Measurements from ENCODE around the gene RPTOR. TPM values are rescaled to one million over a fixed set of nuclear protein-coding genes. Genes with fewer than 3 reads are reported as not detected.

The RPTOR gene
- total and polyA plus RNA-seq, 2 donors (not counting 1 experiment from before 2014, with no cell fraction given), result 6.7 to 22.8 TPM

DNA sequence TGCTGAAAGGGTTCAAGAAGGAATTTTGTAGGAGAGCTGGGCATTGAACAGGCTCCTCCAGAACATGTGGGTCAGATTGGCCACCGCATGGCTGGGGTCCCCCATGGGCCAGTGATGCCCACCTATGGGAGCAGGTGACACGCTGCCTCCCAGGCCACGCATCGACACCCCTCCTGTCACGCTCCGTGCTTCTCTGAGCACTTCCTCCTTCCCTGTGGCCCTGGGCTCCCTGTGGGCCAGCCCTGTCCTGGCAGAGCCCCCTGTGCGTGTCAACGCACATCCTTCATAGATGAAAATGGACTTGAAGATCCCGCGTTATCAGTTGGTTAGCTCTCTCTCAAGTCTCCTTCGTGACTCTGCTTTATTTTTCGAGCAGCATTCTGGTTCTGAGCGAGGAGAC, 160.3 kb downstream of the RPTOR start:
- Histone ChIP-seq H3K27me3 (ENCODE audit: control insufficient read depth, insufficient read depth, low read length) (no peaks in the 10 kb centered on the region), H3K4me1 (ENCODE audit: control insufficient read depth, extremely low read depth, insufficient read depth, low read length) (peaks cover 12% of the 10 kb centered on the region), H4K20me1 (ENCODE audit: control insufficient read depth, extremely low read depth, insufficient read depth, low read length) (no peaks in the 10 kb centered on the region), H3K27ac (ENCODE audit: insufficient read depth, low read length) (no peak overlapping the region), H3K9ac (ENCODE audit: insufficient read depth, low read length) (no peak overlapping the region), H2AFZ (ENCODE audit: low read length) (no peak overlapping the region), H3K4me2 (ENCODE audit: extremely low read depth, insufficient read depth, low read length) (no peak overlapping the region), H3K36me3 (ENCODE audit: control insufficient read depth, insufficient read depth, low read length) (no peaks in the 10 kb centered on the region), H3K79me2 (ENCODE audit: control insufficient read depth, insufficient read depth, low read length) (peaks cover 5% of the 10 kb centered on the region), H3K9me3 (ENCODE audit: control insufficient read depth, insufficient read depth, low read depth, low read length) (no peaks in the 10 kb centered on the region), H3K4me3 (replicated peaks in 1 of 4; ENCODE audit: control extremely low read depth in 1 of 4, insufficient read depth in 1 of 4, low read depth in 3 of 4, low read length in 4 of 4) (no peak overlapping the region)
- no peak for DNase-seq (ENCODE audit: low read depth in 2 of 2)
- TF ChIP-seq EZH2 (IDR thresholded peaks at IDR 0.05; ENCODE audit: low read length, missing control alignments), result no peak
- TF ChIP-seq, protein P1, sequence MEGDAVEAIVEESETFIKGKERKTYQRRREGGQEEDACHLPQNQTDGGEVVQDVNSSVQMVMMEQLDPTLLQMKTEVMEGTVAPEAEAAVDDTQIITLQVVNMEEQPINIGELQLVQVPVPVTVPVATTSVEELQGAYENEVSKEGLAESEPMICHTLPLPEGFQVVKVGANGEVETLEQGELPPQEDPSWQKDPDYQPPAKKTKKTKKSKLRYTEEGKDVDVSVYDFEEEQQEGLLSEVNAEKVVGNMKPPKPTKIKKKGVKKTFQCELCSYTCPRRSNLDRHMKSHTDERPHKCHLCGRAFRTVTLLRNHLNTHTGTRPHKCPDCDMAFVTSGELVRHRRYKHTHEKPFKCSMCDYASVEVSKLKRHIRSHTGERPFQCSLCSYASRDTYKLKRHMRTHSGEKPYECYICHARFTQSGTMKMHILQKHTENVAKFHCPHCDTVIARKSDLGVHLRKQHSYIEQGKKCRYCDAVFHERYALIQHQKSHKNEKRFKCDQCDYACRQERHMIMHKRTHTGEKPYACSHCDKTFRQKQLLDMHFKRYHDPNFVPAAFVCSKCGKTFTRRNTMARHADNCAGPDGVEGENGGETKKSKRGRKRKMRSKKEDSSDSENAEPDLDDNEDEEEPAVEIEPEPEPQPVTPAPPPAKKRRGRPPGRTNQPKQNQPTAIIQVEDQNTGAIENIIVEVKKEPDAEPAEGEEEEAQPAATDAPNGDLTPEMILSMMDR (conservative IDR thresholded peaks at IDR 0.05 in 1 of 2, IDR thresholded peaks at IDR 0.05 in 1 of 2; ENCODE audit: low read depth in 1 of 2, low read length in 2 of 2), result no peak

DNA sequence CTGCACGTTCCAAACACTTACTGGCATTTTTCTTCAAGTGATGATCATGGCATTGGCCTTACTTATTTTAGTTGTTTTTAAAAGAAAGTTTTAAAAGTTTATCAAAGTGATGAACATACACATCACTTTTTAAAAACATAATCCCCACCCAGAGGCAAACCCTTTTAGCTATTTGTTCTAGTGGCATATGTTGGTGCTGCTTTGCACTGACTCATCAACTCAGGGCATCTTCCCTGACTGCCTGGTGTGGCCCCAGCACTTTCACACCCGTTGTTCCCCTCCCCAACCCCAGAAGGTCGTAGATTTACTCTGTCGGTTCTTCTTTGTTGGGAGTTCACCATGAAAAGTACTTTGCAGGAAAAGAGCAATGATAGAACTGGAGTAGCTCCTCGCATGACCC, 161.3 kb downstream of the RPTOR start:
- Histone ChIP-seq H3K27me3 (ENCODE audit: control insufficient read depth, insufficient read depth, low read length) (no peaks in the 10 kb centered on the region), H3K9me3 (ENCODE audit: control insufficient read depth, insufficient read depth, low read depth, low read length) (no peaks in the 10 kb centered on the region), H2AFZ (ENCODE audit: low read length) (no peak overlapping the region), H4K20me1 (ENCODE audit: control insufficient read depth, extremely low read depth, insufficient read depth, low read length) (no peaks in the 10 kb centered on the region), H3K9ac (ENCODE audit: insufficient read depth, low read length) (no peak overlapping the region), H3K27ac (ENCODE audit: insufficient read depth, low read length) (no peak overlapping the region), H3K4me2 (ENCODE audit: extremely low read depth, insufficient read depth, low read length) (no peak overlapping the region), H3K79me2 (ENCODE audit: control insufficient read depth, insufficient read depth, low read length) (no peaks in the 10 kb centered on the region), H3K4me1 (ENCODE audit: control insufficient read depth, extremely low read depth, insufficient read depth, low read length) (peaks cover 12% of the 10 kb centered on the region), H3K4me3 (replicated peaks in 1 of 4; ENCODE audit: control extremely low read depth in 1 of 4, insufficient read depth in 1 of 4, low read depth in 3 of 4, low read length in 4 of 4) (no peak overlapping the region), H3K36me3 (ENCODE audit: control insufficient read depth, insufficient read depth, low read length) (no peaks in the 10 kb centered on the region)
- DNase-seq (ENCODE audit: low read depth in 2 of 2), result peak in 1 of 2 donors; percentile 19
- TF ChIP-seq EZH2 (IDR thresholded peaks at IDR 0.05; ENCODE audit: low read length, missing control alignments), result no peak
- TF ChIP-seq, protein P1 (conservative IDR thresholded peaks at IDR 0.05 in 1 of 2, IDR thresholded peaks at IDR 0.05 in 1 of 2; ENCODE audit: low read depth in 1 of 2, low read length in 2 of 2), result no peak

DNA sequence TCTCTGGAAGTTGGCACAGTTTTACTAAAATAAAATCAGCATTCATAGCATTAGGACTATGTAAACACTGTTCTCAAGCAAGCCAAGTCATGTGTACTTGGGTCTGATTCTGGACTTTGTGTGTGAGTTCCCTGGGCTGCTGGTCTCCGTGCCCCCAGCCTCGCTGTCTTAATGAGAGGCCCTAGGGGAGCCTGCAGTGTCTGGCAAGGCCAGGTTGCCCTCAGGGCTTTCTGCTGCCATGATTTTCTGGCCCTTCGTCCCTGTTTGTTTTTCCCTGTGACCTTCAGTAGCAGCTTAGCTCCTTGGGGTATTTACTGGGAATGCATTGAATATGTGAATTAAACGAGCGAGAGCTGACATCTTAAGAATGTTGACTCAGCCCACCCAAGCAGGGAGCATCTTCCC, 161.8 kb downstream of the RPTOR start:
- no peak overlapping the region for H3K4me2 ChIP-seq (ENCODE audit: extremely low read depth, insufficient read depth, low read length)

More for the DNA sequence above, 161.8 kb downstream of the RPTOR start:
- H3K4me3 ChIP-seq (replicated peaks in 1 of 4; ENCODE audit: control extremely low read depth in 1 of 4, insufficient read depth in 1 of 4, low read depth in 3 of 4, low read length in 4 of 4), result no peak overlapping the region
- H3K27me3 ChIP-seq (ENCODE audit: control insufficient read depth, insufficient read depth, low read length), result no peaks in the 10 kb centered on the region
- no peak overlapping the region for H2AFZ ChIP-seq (ENCODE audit: low read length)
- H3K9me3 ChIP-seq (ENCODE audit: control insufficient read depth, insufficient read depth, low read depth, low read length), result no peaks in the 10 kb centered on the region
- H3K79me2 ChIP-seq (ENCODE audit: control insufficient read depth, insufficient read depth, low read length), result no peaks in the 10 kb centered on the region
- no peaks in the 10 kb centered on the region for H4K20me1 ChIP-seq (ENCODE audit: control insufficient read depth, extremely low read depth, insufficient read depth, low read length)
- no peak overlapping the region for H3K9ac ChIP-seq (ENCODE audit: insufficient read depth, low read length)
- no peaks in the 10 kb centered on the region for H3K36me3 ChIP-seq (ENCODE audit: control insufficient read depth, insufficient read depth, low read length)
- peaks cover 12% of the 10 kb centered on the region for H3K4me1 ChIP-seq (ENCODE audit: control insufficient read depth, extremely low read depth, insufficient read depth, low read length)
- no peak for TF ChIP-seq EZH2 (IDR thresholded peaks at IDR 0.05; ENCODE audit: low read length, missing control alignments)
- TF ChIP-seq, protein P1 (conservative IDR thresholded peaks at IDR 0.05 in 1 of 2, IDR thresholded peaks at IDR 0.05 in 1 of 2; ENCODE audit: low read depth in 1 of 2, low read length in 2 of 2), result no peak
- no peak for DNase-seq (ENCODE audit: low read depth in 2 of 2)
- no peak overlapping the region for H3K27ac ChIP-seq (ENCODE audit: insufficient read depth, low read length)
